GM19455 (cell line): ENCODE results near the gene SLF2.

Source experiments
- ATAC-seq: cut with Tn5 transposase; IDR thresholded peaks from one replicate; pipeline ENCODE4 v1.9.1; 2021; ENCODE audit not compliant: unreplicated experiment

The SLF2 gene

GRCh38 chr10:100896876-100897461, 15.8 kb upstream of the SLF2 start:
- no peak for ATAC-seq

- no peak for ATAC-seq
Observed at GRCh38 chr10:100897976-100898375, 14.8 kb upstream of the SLF2 start.

- ATAC-seq = no peak
Observed at GRCh38 chr10:100899171-100899570, 13.6 kb upstream of the SLF2 start.

- ATAC-seq = no peak
Observed at GRCh38 chr10:100901051-100901450, 11.7 kb upstream of the SLF2 start.

- no peak for ATAC-seq
Observed at GRCh38 chr10:100902622-100903021, 10.1 kb upstream of the SLF2 start.

- no peak for ATAC-seq
Observed at GRCh38 chr10:100904917-100905316, 7.8 kb upstream of the SLF2 start.

- no peak for ATAC-seq
Observed at GRCh38 chr10:100907175-100907574, 5.6 kb upstream of the SLF2 start.

- ATAC-seq = no peak
Observed at GRCh38 chr10:100907773-100908363, 4.9 kb upstream of the SLF2 start.

- no peak for ATAC-seq
Observed at GRCh38 chr10:100908378-100908777, 4.4 kb upstream of the SLF2 start.

GRCh38 chr10:100909501-100910263, 3.1 kb upstream of the SLF2 start:
- ATAC-seq = no peak

GRCh38 chr10:100911472-100911871, 1.3 kb upstream of the SLF2 start:
- no peak for ATAC-seq

- no peak for ATAC-seq
Observed at GRCh38 chr10:100912013-100912604, 654 bp upstream of the SLF2 start.

- ATAC-seq = no peak
Observed at GRCh38 chr10:100913470-100913865, 705 bp downstream of the SLF2 start.

- ATAC-seq = no peak
Observed at GRCh38 chr10:100917071-100917470, 4.3 kb downstream of the SLF2 start.

- no peak for ATAC-seq
Observed at GRCh38 chr10:100923580-100923979, 10.8 kb downstream of the SLF2 start.

- ATAC-seq = no peak
Observed at GRCh38 chr10:100927266-100927665, 14.5 kb downstream of the SLF2 start.

- ATAC-seq = no peak
Observed at GRCh38 chr10:100928039-100928438, 15.3 kb downstream of the SLF2 start.

GRCh38 chr10:100930368-100930767, 17.6 kb downstream of the SLF2 start:
- no peak for ATAC-seq

GRCh38 chr10:100934084-100934659, 21.4 kb downstream of the SLF2 start:
- no peak for ATAC-seq

- no peak for ATAC-seq
Observed at GRCh38 chr10:100939763-100940344, 27.1 kb downstream of the SLF2 start.

GRCh38 chr10:100942229-100942628, 29.5 kb downstream of the SLF2 start:
- ATAC-seq = no peak
